Epithelial cell of alveolus of lung (primary cell): ENCODE data around the gene GPR137C. TPM values are rescaled to one million over a fixed set of nuclear protein-coding genes. Genes with fewer than 3 reads are reported as not detected.

Experiments
- total RNA-seq: library from RNA; depleted of rRNA; stranded (reverse); fragments of >200 nt; gene quantifications from 2 replicates; pipeline ENCODE4 v1.2.1, GENCODE V29; 2015

The GPR137C gene
- total RNA-seq = 0.52 and 1.7 TPM in 2 replicates

GRCh38 chr14:52552063-52552988, at the start of gene GPR137C, which contains the start of gene TXNDC16:
Gene GPR137C (plus strand): TSS chr14:52552836. CDS start chr14:52553148, 312 bp downstream.
Gene TXNDC16 (minus strand): TSS chr14:52552505. CDS start chr14:52543557, 8,948 bp downstream.

Other genes with a start within 250 kb of the GPR137C start
- gene PTGER2, start 238.5 kb upstream of the GPR137C start, total RNA-seq = 33.9 and 129 TPM in 2 replicates
- 2.8 and 4.9 TPM in 2 replicates for gene TXNDC16, start 331 bp upstream of the GPR137C start, total RNA-seq
- 64.3 and 65.2 TPM in 2 replicates for gene ERO1A, start 142.7 kb downstream of the GPR137C start, total RNA-seq
- gene PSMC6, start 154.4 kb downstream of the GPR137C start, total RNA-seq = 64.9 and 69.3 TPM in 2 replicates
- 16.5 and 17.3 TPM in 2 replicates for gene STYX, start 177.3 kb downstream of the GPR137C start, total RNA-seq
- gene GNPNAT1, start 238.8 kb downstream of the GPR137C start, total RNA-seq = 20.8 and 40.6 TPM in 2 replicates